MCF 10A (cell line): ENCODE measurements around the gene PKNOX2. TPM values are rescaled to one million over a fixed set of nuclear protein-coding genes. Genes with fewer than 3 reads are reported as not detected.

Source experiments
- BruUV-seq: library from RNA; stranded (reverse); fragments of 400-500 nt; replicated peaks from 2 replicates; lab custom pipeline; 2021; lab: Mats Ljungman, UMichigan
- CTCF ChIA-PET: fragments of 300-600 bp; sonication (Branson Sonifier 250); formaldehyde crosslinking; extraction: SDS; loops from one replicate; lab custom pipeline; 2021; ENCODE audit warnings: antibody characterized with exemption, inconsistent platforms; lab: Yijun Ruan, JAX
- POLR2A ChIA-PET: fragments of 300-600, 350-650 bp; sonication (Branson Sonifier 250); formaldehyde crosslinking; extraction: SDS; loops from one replicate; lab custom pipeline; 2020; ENCODE audit warnings: antibody characterized with exemption, inconsistent platforms; lab: Yijun Ruan, JAX
- DNase-seq: peaks from one replicate; pipeline ENCODE4 v3.0.0-alpha.2; 2018; ENCODE audit not compliant: unreplicated experiment
- H3K27ac Mint-ChIP-seq: one replicate; pipeline ENCODE4 v1.8.0; 2022; ENCODE audit warnings: mild to moderate bottlenecking, low read depth, mixed read lengths; ENCODE audit not compliant: unreplicated experiment
- H3K27me3 Mint-ChIP-seq: one replicate; pipeline ENCODE4 v1.8.0; 2022; ENCODE audit warnings: mixed read lengths; ENCODE audit not compliant: insufficient read depth, unreplicated experiment
- H3K36me3 Mint-ChIP-seq: one replicate; pipeline ENCODE4 v1.8.0; 2022; ENCODE audit warnings: mild to moderate bottlenecking, moderate library complexity, mixed read lengths; ENCODE audit not compliant: insufficient read depth, unreplicated experiment
- H3K4me1 Mint-ChIP-seq: one replicate; pipeline ENCODE4 v1.8.0; 2022; ENCODE audit warnings: mixed read lengths; ENCODE audit not compliant: insufficient read depth, unreplicated experiment
- H3K4me3 Mint-ChIP-seq: one replicate; pipeline ENCODE4 v1.8.0; 2022; ENCODE audit warnings: mild to moderate bottlenecking, moderate library complexity, mixed read lengths; ENCODE audit not compliant: unreplicated experiment
- H3K9me3 Mint-ChIP-seq: one replicate; pipeline ENCODE4 v1.8.0; 2022; ENCODE audit warnings: mixed read lengths; ENCODE audit not compliant: unreplicated experiment
- intact Hi-C: fragments of 100-400 bp; cut with micrococcal nuclease; formaldehyde crosslinking; loops from 2 replicates; pipeline ENCODE4 v1.14.1; 2022
- total RNA-seq: library from RNA; stranded (reverse); gene quantifications from 2 replicates; pipeline ENCODE4 v1.2.3, GENCODE V29; 2022
- TF ChIP-seq, protein P1 (sequence below): fragments of 200-600 bp; IDR thresholded peaks from one replicate; pipeline ENCODE4 v1.8.0; 2022; ENCODE audit warnings: antibody characterized with exemption, mild to moderate bottlenecking; ENCODE audit not compliant: unreplicated experiment

Gene PKNOX2
- total RNA-seq, 1 experiment from 2014 or later: not detected

GRCh38 chr11:125251956-125252355, 87.4 kb downstream of the PKNOX2 start:
- TF ChIP-seq, protein P1, sequence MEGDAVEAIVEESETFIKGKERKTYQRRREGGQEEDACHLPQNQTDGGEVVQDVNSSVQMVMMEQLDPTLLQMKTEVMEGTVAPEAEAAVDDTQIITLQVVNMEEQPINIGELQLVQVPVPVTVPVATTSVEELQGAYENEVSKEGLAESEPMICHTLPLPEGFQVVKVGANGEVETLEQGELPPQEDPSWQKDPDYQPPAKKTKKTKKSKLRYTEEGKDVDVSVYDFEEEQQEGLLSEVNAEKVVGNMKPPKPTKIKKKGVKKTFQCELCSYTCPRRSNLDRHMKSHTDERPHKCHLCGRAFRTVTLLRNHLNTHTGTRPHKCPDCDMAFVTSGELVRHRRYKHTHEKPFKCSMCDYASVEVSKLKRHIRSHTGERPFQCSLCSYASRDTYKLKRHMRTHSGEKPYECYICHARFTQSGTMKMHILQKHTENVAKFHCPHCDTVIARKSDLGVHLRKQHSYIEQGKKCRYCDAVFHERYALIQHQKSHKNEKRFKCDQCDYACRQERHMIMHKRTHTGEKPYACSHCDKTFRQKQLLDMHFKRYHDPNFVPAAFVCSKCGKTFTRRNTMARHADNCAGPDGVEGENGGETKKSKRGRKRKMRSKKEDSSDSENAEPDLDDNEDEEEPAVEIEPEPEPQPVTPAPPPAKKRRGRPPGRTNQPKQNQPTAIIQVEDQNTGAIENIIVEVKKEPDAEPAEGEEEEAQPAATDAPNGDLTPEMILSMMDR: no peak
- no peaks in the 10 kb centered on the region for H3K9me3 Mint-ChIP-seq
- no TSS peak for BruUV-seq
- no peak for DNase-seq
- no peak overlapping the region for H3K27ac Mint-ChIP-seq
- no peaks in the 10 kb centered on the region for H3K27me3 Mint-ChIP-seq
- POLR2A ChIA-PET: no interaction called here
- intact Hi-C loops: no loop called here
- no peak overlapping the region for H3K4me3 Mint-ChIP-seq
- CTCF ChIA-PET: interaction anchor here (0.6 to 2.1 kb wide), 5 partner anchors 16 to 810 kb away, joined by 3 to 4 read pairs (median 4); no protein-coding TSS in a partner anchor
- no peaks in the 10 kb centered on the region for H3K36me3 Mint-ChIP-seq
- H3K4me1 Mint-ChIP-seq: no peaks in the 10 kb centered on the region

GRCh38 chr11:125253289-125253688, 88.7 kb downstream of the PKNOX2 start:
- no peak overlapping the region for H3K27ac Mint-ChIP-seq
- no peaks in the 10 kb centered on the region for H3K9me3 Mint-ChIP-seq
- POLR2A ChIA-PET: interaction anchor here (0.8 kb wide), 1 partner anchor 47 kb away, joined by 3 read pairs; no protein-coding TSS in a partner anchor
- H3K4me1 Mint-ChIP-seq: no peaks in the 10 kb centered on the region
- intact Hi-C loops: no loop called here
- CTCF ChIA-PET: interaction anchor here (2.1 kb wide), 1 partner anchor 92 kb away, joined by 4 read pairs; no protein-coding TSS in a partner anchor
- H3K4me3 Mint-ChIP-seq: no peak overlapping the region
- no TSS peak for BruUV-seq
- TF ChIP-seq, protein P1: no peak
- H3K27me3 Mint-ChIP-seq: no peaks in the 10 kb centered on the region
- DNase-seq: no peak
- no peaks in the 10 kb centered on the region for H3K36me3 Mint-ChIP-seq

GRCh38 chr11:125253795-125254525, 89.4 kb downstream of the PKNOX2 start:
- no peak overlapping the region for H3K4me3 Mint-ChIP-seq
- ChIA-PET POLR2A (interaction anchor here (0.5 to 0.8 kb wide), 2 partner anchors 48 to 628 kb away, joined by 3 read pairs; no protein-coding TSS in a partner anchor), CTCF (interaction anchor here (2.1 kb wide), 1 partner anchor 91 kb away, joined by 4 read pairs; no protein-coding TSS in a partner anchor)
- BruUV-seq: no TSS peak
- DNase-seq: no peak
- intact Hi-C loops: no loop called here
- no peak overlapping the region for H3K27ac Mint-ChIP-seq
- TF ChIP-seq, protein P1: no peak
- no peaks in the 10 kb centered on the region for H3K27me3 Mint-ChIP-seq
- H3K36me3 Mint-ChIP-seq: no peaks in the 10 kb centered on the region
- no peaks in the 10 kb centered on the region for H3K9me3 Mint-ChIP-seq
- H3K4me1 Mint-ChIP-seq: no peaks in the 10 kb centered on the region

- H3K27ac Mint-ChIP-seq: no peak overlapping the region
- ChIA-PET POLR2A (no interaction called here), CTCF (interaction anchor here (0.7 to 1.2 kb wide), 2 partner anchors 16 to 130 kb away, joined by 3 to 4 read pairs; no protein-coding TSS in a partner anchor)
- H3K4me1 Mint-ChIP-seq: no peaks in the 10 kb centered on the region
- BruUV-seq: no TSS peak
- H3K9me3 Mint-ChIP-seq: no peaks in the 10 kb centered on the region
- peaks cover 3% of the 10 kb centered on the region for H3K27me3 Mint-ChIP-seq
- intact Hi-C loops: no loop called here
- peaks cover 1% of the 10 kb centered on the region for H3K36me3 Mint-ChIP-seq
- TF ChIP-seq, protein P1: no peak
- H3K4me3 Mint-ChIP-seq: no peak overlapping the region
- DNase-seq: no peak
Observed at GRCh38 chr11:125256541-125257189, 92.1 kb downstream of the PKNOX2 start.
